Mucosa of stomach (tissue), 1 donor: ENCODE data around the gene MFAP2.

ENCODE experiments used
- H3K27me3 ChIP-seq: one replicate; pipeline ENCODE4 v1.7.0; 2013; ENCODE audit warnings: mild to moderate bottlenecking, low read length; ENCODE audit not compliant: control insufficient read depth, insufficient read depth
- H3K36me3 ChIP-seq: one replicate; pipeline ENCODE4 v1.7.0; 2013; ENCODE audit warnings: low read length; ENCODE audit not compliant: control insufficient read depth, insufficient read depth
- H3K4me1 ChIP-seq: one replicate; pipeline ENCODE4 v1.7.0; 2013; ENCODE audit warnings: mild to moderate bottlenecking, low read length; ENCODE audit not compliant: control insufficient read depth, insufficient read depth
- H3K4me3 ChIP-seq: one replicate; pipeline ENCODE4 v1.7.0; 2013; ENCODE audit warnings: low read length
- H3K9ac ChIP-seq: one replicate; pipeline ENCODE4 v1.7.0; 2013; ENCODE audit warnings: mild to moderate bottlenecking, low read length, moderate library complexity
- H3K9me3 ChIP-seq: one replicate; pipeline ENCODE4 v1.7.0; 2013; ENCODE audit warnings: mild to moderate bottlenecking, low read length, moderate library complexity; ENCODE audit not compliant: control insufficient read depth
- donor health status: Pancreatic carcinoma.

Gene MFAP2, protein sequence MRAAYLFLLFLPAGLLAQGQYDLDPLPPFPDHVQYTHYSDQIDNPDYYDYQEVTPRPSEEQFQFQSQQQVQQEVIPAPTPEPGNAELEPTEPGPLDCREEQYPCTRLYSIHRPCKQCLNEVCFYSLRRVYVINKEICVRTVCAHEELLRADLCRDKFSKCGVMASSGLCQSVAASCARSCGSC

DNA sequence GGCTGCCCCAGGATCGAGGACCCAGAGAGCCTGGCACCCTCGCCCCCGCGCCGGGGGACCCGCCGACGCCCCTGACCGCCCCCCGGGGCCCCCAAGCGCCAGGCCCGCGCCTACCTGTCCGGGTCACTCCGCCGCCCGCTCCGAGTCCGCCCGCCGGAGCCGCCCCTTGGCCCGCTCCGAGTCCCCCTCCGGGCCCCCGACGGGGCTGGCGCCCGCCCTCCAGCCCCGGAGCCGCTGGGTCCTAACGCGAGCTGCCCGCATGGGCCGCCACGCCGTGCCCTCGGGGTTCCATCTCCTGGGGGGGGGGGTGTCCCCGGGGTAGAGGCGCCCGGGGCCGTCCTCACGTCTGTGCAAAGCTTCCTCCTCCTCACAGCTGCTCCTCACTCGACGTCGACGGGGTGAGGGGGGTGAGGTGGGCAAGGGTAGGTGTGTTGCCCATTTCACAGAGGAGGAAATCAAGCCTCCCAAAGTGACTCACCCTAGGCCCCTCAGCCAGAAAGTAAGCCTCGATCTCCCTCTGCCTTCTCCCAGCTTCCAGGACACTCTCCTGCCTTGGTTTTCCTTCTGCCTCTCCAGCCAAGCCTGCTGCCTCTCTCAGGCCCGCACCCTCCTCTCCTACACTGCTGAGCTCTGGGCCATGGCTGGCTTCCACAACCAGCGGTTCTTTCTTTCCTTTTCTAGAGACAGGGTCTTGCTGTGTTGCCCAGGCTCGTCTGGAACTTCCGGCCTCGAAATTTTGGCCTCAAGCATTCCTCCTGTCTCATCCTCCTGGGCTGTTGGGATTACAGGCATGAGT lies at the start of gene MFAP2:
Gene MFAP2, minus strand, starts transcription at position 148 of the 796 bp plus-strand sequence. CDS start 2,347 bp downstream, outside the sequence.
- Histone ChIP-seq H3K4me3 (no peak within 1 kb of the TSS), H3K9me3 (no peaks in the 10 kb centered on the region), H3K9ac (no peak within 1 kb of the TSS), H3K4me1 (no peaks in the 10 kb centered on the region), H3K27me3 (peaks cover 24% of the 10 kb centered on the region), H3K36me3 (no peaks in the 10 kb centered on the region)

DNA sequence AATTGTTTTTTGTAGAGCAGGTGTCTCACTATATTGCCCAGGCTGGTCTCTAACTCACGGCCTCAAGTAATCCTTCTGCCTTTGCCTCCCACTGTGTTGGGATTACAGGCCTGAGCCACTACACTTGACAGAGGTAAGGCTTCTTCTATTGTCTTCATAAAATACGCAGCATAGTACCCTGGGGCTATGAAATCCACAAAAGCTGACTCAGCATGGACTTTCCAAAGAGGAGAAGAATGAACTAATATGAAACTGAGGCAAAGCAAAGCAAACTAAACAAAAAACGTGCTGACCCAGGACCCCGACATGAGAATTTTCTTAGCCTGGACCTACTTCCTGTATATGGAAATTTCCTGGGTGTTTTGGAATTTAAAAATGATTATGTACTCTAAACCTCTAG lies 49.8 kb upstream of the MFAP2 start:
- Histone ChIP-seq H3K4me1 (no peaks in the 10 kb centered on the region), H3K36me3 (peaks cover 14% of the 10 kb centered on the region), H3K9ac (no peak overlapping the region), H3K9me3 (no peaks in the 10 kb centered on the region), H3K4me3 (no peak overlapping the region), H3K27me3 (no peaks in the 10 kb centered on the region)

GRCh38 chr1:17028662-17029188 lies 48.3 kb upstream of the MFAP2 start:
- Histone ChIP-seq H3K36me3 (peaks cover 17% of the 10 kb centered on the region), H3K9ac (no peak overlapping the region)

GRCh38 chr1:17027900-17028299 lies 47.5 kb upstream of the MFAP2 start:
- H3K36me3 ChIP-seq, result peaks cover 24% of the 10 kb centered on the region

More at GRCh38 chr1:17028662-17029188, 48.3 kb upstream of the MFAP2 start:
- Histone ChIP-seq H3K9me3 (no peaks in the 10 kb centered on the region), H3K27me3 (no peaks in the 10 kb centered on the region), H3K4me1 (no peaks in the 10 kb centered on the region), H3K4me3 (no peak overlapping the region)

DNA sequence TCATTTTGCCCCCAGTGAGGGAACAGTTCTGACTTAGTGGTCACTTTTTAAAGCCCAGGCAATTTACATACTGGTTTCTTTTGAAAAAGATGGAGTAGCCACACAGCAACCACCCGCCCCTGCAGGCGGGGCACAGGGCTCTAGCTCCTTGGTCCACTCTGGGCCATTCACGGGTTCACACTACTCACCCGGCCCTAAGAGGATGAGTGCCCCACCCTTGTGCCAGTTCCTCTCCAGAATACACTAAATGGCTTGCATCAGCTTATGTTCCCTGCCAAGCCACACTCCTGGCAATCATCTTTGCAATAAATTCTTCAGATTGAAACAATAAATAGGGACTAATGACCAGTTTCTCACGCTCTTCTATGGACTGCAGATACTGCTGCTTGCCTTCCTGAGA lies 47.0 kb upstream of the MFAP2 start:
- Histone ChIP-seq H3K9ac (no peak overlapping the region), H3K36me3 (peaks cover 24% of the 10 kb centered on the region), H3K9me3 (no peaks in the 10 kb centered on the region), H3K4me1 (no peaks in the 10 kb centered on the region), H3K4me3 (no peak overlapping the region), H3K27me3 (no peaks in the 10 kb centered on the region)

More at GRCh38 chr1:17027900-17028299, 47.5 kb upstream of the MFAP2 start:
- Histone ChIP-seq H3K9ac (no peak overlapping the region), H3K9me3 (no peaks in the 10 kb centered on the region), H3K27me3 (no peaks in the 10 kb centered on the region), H3K4me1 (no peaks in the 10 kb centered on the region), H3K4me3 (no peak overlapping the region)

DNA sequence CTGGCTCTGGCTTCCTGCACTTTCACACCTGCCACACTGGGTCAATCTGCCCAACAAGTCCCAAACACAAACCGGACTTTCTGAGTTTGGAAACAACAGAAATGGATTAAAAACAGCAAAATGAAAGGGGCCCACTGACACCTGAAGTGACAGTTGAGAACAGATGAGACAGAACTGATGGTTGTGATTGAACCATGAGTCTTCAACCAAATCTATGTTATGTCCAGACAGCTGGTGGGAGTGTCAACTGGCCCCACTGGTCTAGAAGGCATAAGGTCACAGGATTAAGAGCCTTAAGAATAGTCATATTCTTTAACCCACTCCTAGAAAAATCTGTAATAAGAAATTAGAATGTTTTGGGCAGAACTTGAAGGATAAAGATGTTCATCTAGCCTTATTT lies 44.3 kb upstream of the MFAP2 start:
- H3K27me3 ChIP-seq, result no peaks in the 10 kb centered on the region
- peaks cover 28% of the 10 kb centered on the region for H3K36me3 ChIP-seq
- H3K4me3 ChIP-seq, result no peak overlapping the region
- H3K9ac ChIP-seq, result no peak overlapping the region
- H3K9me3 ChIP-seq, result no peaks in the 10 kb centered on the region
- H3K4me1 ChIP-seq, result no peaks in the 10 kb centered on the region

DNA sequence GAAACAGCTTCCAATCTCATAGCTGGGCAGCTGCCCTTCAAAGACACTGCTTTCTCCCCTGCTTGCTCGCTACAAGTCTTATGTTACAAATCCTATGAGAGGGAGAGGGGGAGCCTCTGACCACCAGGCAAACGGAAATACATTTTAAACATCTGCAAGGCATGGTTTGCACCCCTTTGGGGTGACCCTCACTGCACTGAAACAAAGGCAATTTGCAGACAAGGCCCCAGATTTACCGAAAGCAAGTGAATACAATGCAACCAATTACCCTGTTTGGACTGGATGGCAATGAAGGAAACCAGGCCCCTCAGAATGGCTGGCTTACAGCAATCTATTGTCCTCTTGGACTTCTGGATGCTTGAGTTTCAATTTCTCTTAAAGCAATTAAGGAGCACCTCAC lies 43.2 kb upstream of the MFAP2 start:
- Histone ChIP-seq H3K9ac (no peak overlapping the region), H3K36me3 (peaks cover 26% of the 10 kb centered on the region)

DNA sequence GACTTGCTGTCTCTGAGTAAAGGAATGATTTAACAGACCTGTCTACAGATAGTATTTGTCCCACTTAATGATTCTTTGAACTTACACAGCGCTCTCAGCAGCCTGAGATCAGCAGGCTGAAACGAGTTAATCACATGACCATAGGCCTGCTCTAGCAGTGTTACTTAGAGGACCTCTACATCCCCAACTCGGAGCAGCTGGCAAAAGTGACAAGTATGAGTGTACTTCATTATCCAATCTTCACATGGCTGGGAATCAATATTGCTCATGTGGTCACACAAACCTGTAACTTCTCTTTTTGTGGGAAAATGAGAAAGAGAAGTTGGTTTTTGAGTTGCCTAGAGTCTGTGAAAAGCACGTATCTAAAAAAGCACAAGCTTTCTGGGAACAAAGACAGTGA lies 42.7 kb upstream of the MFAP2 start:
- H3K9ac ChIP-seq, result no peak overlapping the region
- H3K9me3 ChIP-seq, result no peaks in the 10 kb centered on the region
- H3K36me3 ChIP-seq, result peaks cover 22% of the 10 kb centered on the region
- no peaks in the 10 kb centered on the region for H3K4me1 ChIP-seq
- no peak overlapping the region for H3K4me3 ChIP-seq
- no peaks in the 10 kb centered on the region for H3K27me3 ChIP-seq

More for the DNA sequence above, 43.2 kb upstream of the MFAP2 start:
- Histone ChIP-seq H3K4me1 (no peaks in the 10 kb centered on the region), H3K9me3 (no peaks in the 10 kb centered on the region), H3K27me3 (no peaks in the 10 kb centered on the region), H3K4me3 (no peak overlapping the region)

- H3K4me1 ChIP-seq, result no peaks in the 10 kb centered on the region
- no peaks in the 10 kb centered on the region for H3K27me3 ChIP-seq
- H3K9ac ChIP-seq, result no peak overlapping the region
- no peaks in the 10 kb centered on the region for H3K9me3 ChIP-seq
- H3K36me3 ChIP-seq, result peaks cover 14% of the 10 kb centered on the region
- H3K4me3 ChIP-seq, result no peak overlapping the region
These were observed 41.5 kb upstream of the MFAP2 start for GRCh38 chr1:17021896-17022295.

- no peak overlapping the region for H3K9ac ChIP-seq
- peaks cover 14% of the 10 kb centered on the region for H3K36me3 ChIP-seq
- H3K4me1 ChIP-seq, result no peaks in the 10 kb centered on the region
These were observed 40.1 kb upstream of the MFAP2 start for GRCh38 chr1:17020502-17020901.

GRCh38 chr1:17018849-17019248 lies 38.4 kb upstream of the MFAP2 start:
- Histone ChIP-seq H3K36me3 (peaks cover 13% of the 10 kb centered on the region), H3K4me1 (no peaks in the 10 kb centered on the region), H3K4me3 (no peak overlapping the region), H3K9me3 (no peaks in the 10 kb centered on the region), H3K9ac (no peak overlapping the region), H3K27me3 (no peaks in the 10 kb centered on the region)

More at GRCh38 chr1:17020502-17020901, 40.1 kb upstream of the MFAP2 start:
- no peaks in the 10 kb centered on the region for H3K9me3 ChIP-seq
- no peak overlapping the region for H3K4me3 ChIP-seq
- H3K27me3 ChIP-seq, result no peaks in the 10 kb centered on the region

DNA sequence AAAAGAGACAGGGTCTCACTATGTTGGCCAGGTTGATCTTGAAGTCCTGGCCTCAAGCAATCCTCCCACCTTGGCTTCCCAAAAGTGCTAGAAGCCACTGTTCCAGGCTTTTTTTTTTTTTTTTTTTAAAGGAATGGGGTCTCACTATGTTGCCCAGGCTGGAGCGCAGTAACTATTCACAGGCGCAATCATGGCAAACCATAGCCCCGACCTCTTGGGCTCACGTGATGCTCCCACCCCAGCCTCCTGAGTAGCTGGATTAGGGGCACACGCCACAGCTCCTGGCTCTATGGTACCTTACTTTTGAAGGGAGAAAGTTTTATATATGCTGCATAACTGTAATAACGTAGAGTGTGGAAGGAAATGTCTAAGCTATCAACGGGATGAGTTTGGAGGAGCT lies 37.0 kb upstream of the MFAP2 start:
- H3K4me3 ChIP-seq, result no peak overlapping the region
- no peak overlapping the region for H3K9ac ChIP-seq
- no peaks in the 10 kb centered on the region for H3K27me3 ChIP-seq
- no peaks in the 10 kb centered on the region for H3K4me1 ChIP-seq
- H3K36me3 ChIP-seq, result peaks cover 4% of the 10 kb centered on the region
- H3K9me3 ChIP-seq, result no peaks in the 10 kb centered on the region
